ENCODE results near the gene VSIG1. TPM values are rescaled to one million over a fixed set of nuclear protein-coding genes. Genes with fewer than 3 reads are reported as not detected.
A peak's percentile ranks its signal among the peaks of the same experiment; 100 is the strongest.

The VSIG1 gene
- total RNA-seq, 1 donor from 2014 or later = 71.0 TPM

DNA sequence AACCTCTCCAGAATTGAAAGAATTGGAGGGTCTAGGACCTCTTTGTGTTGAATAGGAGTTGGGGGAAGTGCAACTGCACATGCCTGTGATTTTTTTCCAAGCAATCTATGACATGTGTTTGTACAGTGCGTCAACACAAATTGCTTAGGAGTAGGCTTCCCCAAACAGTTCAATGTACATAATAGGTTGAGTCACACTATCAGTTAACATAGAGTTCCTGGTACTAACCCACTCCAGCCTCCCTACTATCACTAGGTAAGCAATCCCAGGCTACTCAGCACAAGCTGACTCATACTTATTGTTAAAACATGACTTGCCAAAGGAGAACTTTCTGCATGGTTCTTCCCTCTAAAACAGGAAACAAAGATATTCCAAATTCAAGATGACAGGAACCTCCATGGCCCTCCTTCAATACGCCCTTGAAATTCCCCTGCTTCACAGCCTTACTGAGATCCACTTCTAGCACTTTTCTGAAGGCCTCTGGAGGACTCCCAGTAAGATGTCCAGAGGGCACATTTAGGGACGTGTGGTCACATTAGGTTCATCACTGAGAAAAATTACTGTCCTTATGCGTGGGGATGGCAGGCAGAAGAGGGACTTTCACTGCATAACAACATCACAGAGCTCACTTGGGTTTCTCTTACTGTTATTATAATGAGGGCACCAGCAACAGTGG is 8.4 kb upstream of the VSIG1 start:
- H3K4me3 Mint-ChIP-seq = no peak overlapping the region
- no peaks in the 10 kb centered on the region for H3K36me3 Mint-ChIP-seq
- no peaks in the 10 kb centered on the region for H3K27me3 Mint-ChIP-seq
- H3K27ac Mint-ChIP-seq = peak overlapping the region; percentile 78
- no peaks in the 10 kb centered on the region for H3K4me1 Mint-ChIP-seq (ENCODE audit: unreplicated experiment)
- H3K9me3 Mint-ChIP-seq = no peaks in the 10 kb centered on the region
- no peak for DNase-seq (ENCODE audit: extremely low spot score, unreplicated experiment)
- TF ChIP-seq, protein P1, sequence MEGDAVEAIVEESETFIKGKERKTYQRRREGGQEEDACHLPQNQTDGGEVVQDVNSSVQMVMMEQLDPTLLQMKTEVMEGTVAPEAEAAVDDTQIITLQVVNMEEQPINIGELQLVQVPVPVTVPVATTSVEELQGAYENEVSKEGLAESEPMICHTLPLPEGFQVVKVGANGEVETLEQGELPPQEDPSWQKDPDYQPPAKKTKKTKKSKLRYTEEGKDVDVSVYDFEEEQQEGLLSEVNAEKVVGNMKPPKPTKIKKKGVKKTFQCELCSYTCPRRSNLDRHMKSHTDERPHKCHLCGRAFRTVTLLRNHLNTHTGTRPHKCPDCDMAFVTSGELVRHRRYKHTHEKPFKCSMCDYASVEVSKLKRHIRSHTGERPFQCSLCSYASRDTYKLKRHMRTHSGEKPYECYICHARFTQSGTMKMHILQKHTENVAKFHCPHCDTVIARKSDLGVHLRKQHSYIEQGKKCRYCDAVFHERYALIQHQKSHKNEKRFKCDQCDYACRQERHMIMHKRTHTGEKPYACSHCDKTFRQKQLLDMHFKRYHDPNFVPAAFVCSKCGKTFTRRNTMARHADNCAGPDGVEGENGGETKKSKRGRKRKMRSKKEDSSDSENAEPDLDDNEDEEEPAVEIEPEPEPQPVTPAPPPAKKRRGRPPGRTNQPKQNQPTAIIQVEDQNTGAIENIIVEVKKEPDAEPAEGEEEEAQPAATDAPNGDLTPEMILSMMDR (conservative IDR thresholded peaks at IDR 0.05) = no peak

DNA sequence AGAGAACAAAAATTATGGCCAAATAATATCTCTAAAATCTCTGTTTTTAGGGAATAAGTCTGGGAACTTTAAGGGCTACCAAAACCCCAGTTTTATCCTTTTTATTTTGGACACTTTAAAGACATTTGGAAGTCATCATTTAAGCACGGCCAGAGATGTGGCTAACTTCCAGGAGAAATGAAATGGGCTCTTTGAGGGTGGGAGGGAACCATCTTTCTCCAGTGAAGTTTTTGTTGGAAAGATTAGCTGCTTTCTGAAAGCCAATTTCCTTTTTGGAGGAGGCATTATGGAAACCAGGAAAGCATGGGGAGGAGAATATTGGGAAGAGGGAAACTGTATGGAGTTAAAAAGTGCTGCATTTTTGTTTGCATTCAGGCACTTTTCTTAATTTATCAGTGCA is 4.8 kb downstream of the VSIG1 start:
- Mint-ChIP-seq H3K4me1 (ENCODE audit: unreplicated experiment) (no peaks in the 10 kb centered on the region), H3K9me3 (no peaks in the 10 kb centered on the region)

DNA sequence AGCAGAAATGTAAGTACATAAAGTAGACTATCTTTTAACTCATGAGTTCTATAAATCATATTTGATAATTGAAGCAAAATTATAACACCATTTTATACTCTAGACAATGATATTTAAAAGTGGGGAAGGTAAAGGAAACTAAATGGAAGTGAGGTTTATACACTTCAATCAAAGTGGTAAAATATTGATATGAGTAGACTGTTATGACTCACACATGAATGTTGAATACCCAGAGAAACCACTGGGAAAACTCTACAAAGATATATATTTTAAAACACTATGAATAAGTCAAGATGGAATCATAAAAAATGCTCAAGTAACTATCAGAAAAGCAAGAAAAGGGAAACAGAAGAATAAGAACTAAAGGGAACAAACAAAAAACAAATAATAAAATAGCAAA is 8.4 kb downstream of the VSIG1 start:
- H3K27me3 Mint-ChIP-seq = peaks cover 4% of the 10 kb centered on the region
- no peak for DNase-seq (ENCODE audit: extremely low spot score, unreplicated experiment)
- no peaks in the 10 kb centered on the region for H3K36me3 Mint-ChIP-seq
- H3K4me1 Mint-ChIP-seq (ENCODE audit: unreplicated experiment) = no peaks in the 10 kb centered on the region
- no peak overlapping the region for H3K27ac Mint-ChIP-seq
- TF ChIP-seq, protein P1 (conservative IDR thresholded peaks at IDR 0.05) = no peak
- no peaks in the 10 kb centered on the region for H3K9me3 Mint-ChIP-seq
- no peak overlapping the region for H3K4me3 Mint-ChIP-seq

More for the DNA sequence above, 4.8 kb downstream of the VSIG1 start:
- TF ChIP-seq, protein P1 (conservative IDR thresholded peaks at IDR 0.05) = no peak
- no peak overlapping the region for H3K27ac Mint-ChIP-seq
- no peaks in the 10 kb centered on the region for H3K36me3 Mint-ChIP-seq
- no peak for DNase-seq (ENCODE audit: extremely low spot score, unreplicated experiment)
- no peaks in the 10 kb centered on the region for H3K27me3 Mint-ChIP-seq
- no peak overlapping the region for H3K4me3 Mint-ChIP-seq

DNA sequence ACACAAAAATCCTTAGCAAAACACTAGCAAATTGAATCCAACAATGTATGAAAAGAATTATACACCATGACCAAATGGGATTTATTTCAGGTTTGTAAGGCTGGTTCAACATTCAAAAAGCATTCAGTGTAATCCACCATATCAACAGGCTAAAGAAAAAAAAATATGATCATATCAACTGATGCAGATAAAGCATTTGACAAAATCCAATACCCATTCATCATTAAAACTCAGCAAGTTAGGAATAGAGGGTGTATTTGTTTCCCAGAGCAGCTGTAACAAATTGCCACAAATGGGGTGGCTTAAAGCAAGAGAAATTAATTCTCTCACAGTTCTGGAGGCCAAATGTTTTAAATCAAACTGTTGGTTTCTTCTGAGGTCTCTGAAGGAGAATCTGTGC is 10.7 kb downstream of the VSIG1 start:
- no peak overlapping the region for H3K4me3 Mint-ChIP-seq
- no peaks in the 10 kb centered on the region for H3K36me3 Mint-ChIP-seq
- H3K27ac Mint-ChIP-seq = no peak overlapping the region
- H3K4me1 Mint-ChIP-seq (ENCODE audit: unreplicated experiment) = no peaks in the 10 kb centered on the region
- no peak for DNase-seq (ENCODE audit: extremely low spot score, unreplicated experiment)
- peaks cover 4% of the 10 kb centered on the region for H3K27me3 Mint-ChIP-seq
- no peaks in the 10 kb centered on the region for H3K9me3 Mint-ChIP-seq
- TF ChIP-seq, protein P1 (conservative IDR thresholded peaks at IDR 0.05) = no peak

DNA sequence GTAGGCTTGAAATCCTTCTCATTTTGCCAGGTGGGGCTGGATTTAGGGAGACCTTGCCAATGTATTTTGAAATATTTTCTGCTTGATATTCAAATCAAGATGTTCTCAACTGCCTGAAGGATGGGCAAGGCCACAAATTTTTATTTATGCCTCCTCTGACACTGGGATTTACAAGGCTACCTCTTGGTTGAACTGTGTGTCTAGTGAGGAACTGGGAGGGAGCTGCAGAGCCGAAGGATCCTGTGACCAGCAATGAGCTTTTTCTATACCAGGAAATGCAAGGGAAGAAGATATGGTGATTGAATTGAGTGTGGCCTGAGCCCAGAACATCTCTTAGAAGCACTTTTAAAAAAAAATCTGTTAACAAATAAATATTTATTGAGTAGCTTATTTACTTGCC is 14.9 kb downstream of the VSIG1 start:
- H3K27ac Mint-ChIP-seq = no peak overlapping the region
- H3K4me1 Mint-ChIP-seq (ENCODE audit: unreplicated experiment) = no peaks in the 10 kb centered on the region
- no peak for DNase-seq (ENCODE audit: extremely low spot score, unreplicated experiment)
- TF ChIP-seq, protein P1 (conservative IDR thresholded peaks at IDR 0.05) = no peak
- H3K4me3 Mint-ChIP-seq = no peak overlapping the region
- H3K9me3 Mint-ChIP-seq = no peaks in the 10 kb centered on the region
- no peaks in the 10 kb centered on the region for H3K36me3 Mint-ChIP-seq
- H3K27me3 Mint-ChIP-seq = peaks cover 4% of the 10 kb centered on the region
